H1 (cell line): ENCODE measurements around the gene CAMTA1. TPM values are rescaled to one million over a fixed set of nuclear protein-coding genes. Genes with fewer than 3 reads are reported as not detected.

Experiments used
- CTCF ChIA-PET: fragments of 300-600 bp; sonication (Branson Sonifier 250); formaldehyde crosslinking; loops from one replicate; lab custom pipeline; 2021; ENCODE audit not compliant: partially characterized antibody; lab: Charles Lee
- POLR2A ChIA-PET: fragments of 300-600 bp; sonication (Branson Sonifier 250); formaldehyde crosslinking; loops from one replicate; lab custom pipeline; 2021; ENCODE audit warnings: inconsistent platforms; ENCODE audit not compliant: partially characterized antibody; lab: Charles Lee
- DNase-seq, 2 experiments: peaks; one replicate each; pipeline versions ENCODE4 v3.0.0 to v3.0.0-alpha.2; 2010 to 2022; ENCODE audit warnings: low spot score in 2 of 2, low read depth in 1 of 2, mixed read lengths in 1 of 2
- FAIRE-seq: peaks from 2 replicates; lab custom pipeline; 2011; peaks lifted over from hg19 to GRCh38; lab: Jason Lieb, UNC
- H2AFZ ChIP-seq: 2 replicates; pipeline ENCODE4 v1.8.1; 2012; ENCODE audit warnings: low read length, inconsistent platforms
- H2AK5ac ChIP-seq: 2 replicates; pipeline ENCODE4 v1.6.1; 2013; ENCODE audit warnings: low read depth, low read length
- H2BK120ac ChIP-seq: replicated peaks from 2 replicates; pipeline ENCODE3; 2013; ENCODE audit warnings: low read depth, low read length, inconsistent platforms
- H2BK12ac ChIP-seq: 2 replicates; pipeline ENCODE4 v1.6.1; 2013; ENCODE audit warnings: low read depth, low read length
- H2BK15ac ChIP-seq: 2 replicates; pipeline ENCODE4 v1.6.1; 2013; ENCODE audit warnings: low read length
- H2BK20ac ChIP-seq: 2 replicates; pipeline ENCODE4 v1.6.1; 2013; ENCODE audit warnings: low read length
- H2BK5ac ChIP-seq: 2 replicates; pipeline ENCODE4 v1.6.1; 2013; ENCODE audit warnings: low read depth, low read length
- H3K14ac ChIP-seq: 2 replicates; pipeline ENCODE4 v1.6.1; 2013; ENCODE audit warnings: inconsistent platforms; ENCODE audit not compliant: insufficient read length
- H3K18ac ChIP-seq: 2 replicates; pipeline ENCODE4 v1.6.1; 2013; ENCODE audit warnings: low read length; ENCODE audit errors: extremely low read depth
- H3K23ac ChIP-seq: 2 replicates; pipeline ENCODE4 v1.6.1; 2013; ENCODE audit warnings: inconsistent platforms; ENCODE audit not compliant: insufficient read length
- H3K23me2 ChIP-seq: 2 replicates; pipeline ENCODE4 v1.6.1; 2013; ENCODE audit warnings: low read depth, low read length
- H3K27ac ChIP-seq: 2 replicates; pipeline ENCODE4 v1.6.1; 2011; ENCODE audit warnings: low read depth, low read length, inconsistent platforms
- H3K27me3 ChIP-seq, 4 experiments: replicated peaks in 1 of 4; 1 replicate in 1 of 4; 2 replicates in 3 of 4; pipeline versions ENCODE4 v1.6.1 to v1.8.1; 2011 to 2013; ENCODE audit warnings: low read length in 3 of 4, mild to moderate bottlenecking in 3 of 4, inconsistent platforms in 2 of 4, mixed read lengths in 2 of 4, moderate library complexity in 1 of 4; ENCODE audit not compliant: control insufficient read depth in 3 of 4, insufficient read depth in 3 of 4; ENCODE audit errors: extremely low read depth in 1 of 4
- H3K36me3 ChIP-seq, 4 experiments: 2 replicates each; pipeline versions ENCODE4 v1.6.1 to v1.8.1; 2011 to 2013; ENCODE audit warnings: mild to moderate bottlenecking in 4 of 4, low read length in 3 of 4, moderate library complexity in 2 of 4, control low read depth in 1 of 4, inconsistent platforms in 1 of 4; ENCODE audit not compliant: insufficient read depth in 4 of 4, control insufficient read depth in 2 of 4
- H3K4ac ChIP-seq: replicated peaks from 2 replicates; pipeline ENCODE3; 2013; ENCODE audit warnings: low read length, low read depth, mixed read lengths, inconsistent platforms; ENCODE audit not compliant: insufficient read length
- H3K4me1 ChIP-seq, 4 experiments: replicated peaks in 1 of 4; 1 replicate in 1 of 4; 2 replicates in 3 of 4; pipeline versions ENCODE4 v1.6.1 to v1.8.1; 2011 to 2013; ENCODE audit warnings: low read length in 3 of 4, inconsistent platforms in 2 of 4, mixed read lengths in 1 of 4; ENCODE audit not compliant: insufficient read depth in 4 of 4, control insufficient read depth in 3 of 4
- H3K4me2 ChIP-seq, 2 experiments: 2 replicates each; pipeline versions ENCODE4 v1.6.1 to v1.8.1; 2011 to 2013; ENCODE audit warnings: low read depth in 2 of 2, low read length in 2 of 2, control low read depth in 1 of 2, inconsistent platforms in 1 of 2, mild to moderate bottlenecking in 1 of 2; ENCODE audit not compliant: insufficient read depth in 1 of 2
- H3K4me3 ChIP-seq, 4 experiments: fragments of 200-600, 300-600 bp in 1 of 4; sonication (generic), shearing (Covaris generic), sonication (Bioruptor Twin) in 1 of 4; 2 replicates each; pipeline versions ENCODE4 v1.5.1 to v1.8.1; 2011 to 2016; ENCODE audit warnings: low read length in 4 of 4, low read depth in 3 of 4, control low read depth in 2 of 4, inconsistent platforms in 2 of 4, mild to moderate bottlenecking in 2 of 4, mixed read lengths in 1 of 4, moderate library complexity in 1 of 4; ENCODE audit not compliant: insufficient read depth in 2 of 4; ENCODE audit errors: extremely low read depth in 1 of 4
- H3K56ac ChIP-seq: replicated peaks from 2 replicates; pipeline ENCODE3; 2013; ENCODE audit warnings: low read depth, mild to moderate bottlenecking, mixed read lengths, low read length, inconsistent platforms; ENCODE audit not compliant: insufficient read length
- H3K79me1 ChIP-seq: 2 replicates; pipeline ENCODE4 v1.6.1; 2013; ENCODE audit warnings: low read depth, low read length, control low read depth
- H3K79me2 ChIP-seq, 2 experiments: 2 replicates each; pipeline versions ENCODE4 v1.6.1 to v1.8.1; 2012 to 2013; ENCODE audit warnings: low read length in 2 of 2, mild to moderate bottlenecking in 2 of 2, inconsistent platforms in 1 of 2; ENCODE audit not compliant: insufficient read depth in 2 of 2, control insufficient read depth in 1 of 2
- H3K9ac ChIP-seq, 4 experiments: replicated peaks in 1 of 4; 1 replicate in 1 of 4; 2 replicates in 3 of 4; pipeline versions ENCODE4 v1.6.1 to v1.8.1; 2011 to 2013; ENCODE audit warnings: low read depth in 3 of 4, low read length in 3 of 4, control low read depth in 2 of 4, mild to moderate bottlenecking in 2 of 4, moderate library complexity in 2 of 4, inconsistent platforms in 1 of 4; ENCODE audit errors: extremely low read depth in 1 of 4
- H3K9me3 ChIP-seq, 2 experiments: 2 replicates each; pipeline versions ENCODE4 v1.6.1 to v1.8.1; 2012 to 2013; ENCODE audit warnings: mild to moderate bottlenecking in 2 of 2, moderate library complexity in 2 of 2, control low read depth in 1 of 2, inconsistent platforms in 1 of 2, low read depth in 1 of 2, low read length in 1 of 2, mixed read lengths in 1 of 2; ENCODE audit not compliant: insufficient read depth in 2 of 2
- H4K20me1 ChIP-seq, 2 experiments: replicated peaks in 1 of 2; 2 replicates each; pipeline versions ENCODE3 to v1.8.1; 2011 to 2013; ENCODE audit warnings: inconsistent platforms in 2 of 2, low read length in 2 of 2, mild to moderate bottlenecking in 1 of 2; ENCODE audit not compliant: insufficient read depth in 2 of 2, control insufficient read depth in 1 of 2
- H4K5ac ChIP-seq: 2 replicates; pipeline ENCODE4 v1.6.1; 2013; ENCODE audit warnings: low read length, low read depth, mixed read lengths, inconsistent platforms; ENCODE audit not compliant: insufficient read length
- H4K8ac ChIP-seq: 2 replicates; pipeline ENCODE4 v1.8.0; 2013; ENCODE audit warnings: mild to moderate bottlenecking, moderate library complexity, low read length, inconsistent platforms; ENCODE audit not compliant: insufficient read depth; ENCODE audit errors: extremely low read depth
- H4K91ac ChIP-seq: replicated peaks from 2 replicates; pipeline ENCODE3; 2013; ENCODE audit warnings: low read length, mixed read lengths, inconsistent platforms; ENCODE audit not compliant: insufficient read length
- CBX8 ChIP-seq: fragments of 300-800, 300-1000 bp; sonication (generic); IDR thresholded peaks from 2 replicates; pipeline ENCODE4 v1.7.1; 2016; ENCODE audit warnings: low read depth, low read length, borderline replicate concordance
- CREB1 ChIP-seq: IDR thresholded peaks from 2 replicates; pipeline ENCODE4 v1.6.1; 2012; ENCODE audit warnings: inconsistent platforms
- EZH2 ChIP-seq: fragments of 200-600 bp; sonication (generic); IDR thresholded peaks from 2 replicates; pipeline ENCODE4 v1.7.1; 2012; ENCODE audit warnings: low read depth, mild to moderate bottlenecking, moderate library complexity, low read length, inconsistent platforms; ENCODE audit not compliant: severe bottlenecking
- MAFK ChIP-seq: IDR thresholded peaks from 2 replicates; pipeline ENCODE4 v1.6.1; 2012; ENCODE audit warnings: low read depth, mild to moderate bottlenecking, improper control_type of control experiment, low read length
- NANOG ChIP-seq: IDR thresholded peaks from 2 replicates; pipeline ENCODE4 v1.6.1; 2011; ENCODE audit warnings: low read length, low read depth, mild to moderate bottlenecking, inconsistent platforms; ENCODE audit not compliant: insufficient read depth, poor library complexity, severe bottlenecking
- POU5F1 ChIP-seq: IDR thresholded peaks from 2 replicates; pipeline ENCODE4 v1.6.1; 2011; ENCODE audit warnings: low read depth, mild to moderate bottlenecking, low read length, moderate library complexity
- RXRA ChIP-seq: IDR thresholded peaks from 2 replicates; pipeline ENCODE4 v1.6.1; 2011; ENCODE audit warnings: low read depth, mild to moderate bottlenecking, low read length, moderate library complexity; ENCODE audit not compliant: insufficient read depth
- SIX5 ChIP-seq: IDR thresholded peaks from 2 replicates; pipeline ENCODE4 v1.6.1; 2011; ENCODE audit warnings: mild to moderate bottlenecking, low read depth, low read length
- TCF12 ChIP-seq: IDR thresholded peaks from 2 replicates; pipeline ENCODE4 v1.6.1; 2011; ENCODE audit warnings: low read depth, mild to moderate bottlenecking, low read length
- TEAD4 ChIP-seq: IDR thresholded peaks from 2 replicates; pipeline ENCODE4 v1.6.1; 2012; ENCODE audit warnings: low read depth, low read length, inconsistent platforms, mixed read lengths
- WGBS, 2 experiments: shearing (Covaris generic) in 1 of 2; methylation state at CpG; one replicate each; pipeline versions ENCODE4 v1.1.6 to v1.1.7; 2013 to 2015; ENCODE audit warnings: low lambda C conversion rate in 2 of 2, mixed read lengths in 2 of 2, inconsistent platforms in 1 of 2, low coverage in 1 of 2, missing lambda C conversion rate in 1 of 2; ENCODE audit not compliant: insufficient replicate concordance in 2 of 2, insufficient coverage in 1 of 2, insufficient read length in 1 of 2; ENCODE audit errors: extremely low coverage in 1 of 2, missing lambda C conversion rate in 1 of 2; 5-methylcytosine and 5-hydroxymethylcytosine counted together
- polyA plus RNA-seq, 7 experiments: library from polyadenylated mRNA; depleted of rRNA in 3 of 7; stranded (reverse) in 5 of 7; unstranded in 2 of 7; fragments of >200 nt in 5 of 7; fragments of 200-250 nt in 2 of 7; gene quantifications; 1 replicate in 5 of 7; 2 replicates in 1 of 7; 4 replicates in 1 of 7; pipeline versions ENCODE4 v1.2.1 to v1.2.3, GENCODE V29; 2011 to 2013; ENCODE audit warnings: missing spikeins in 2 of 7, mixed read lengths in 2 of 7
- total RNA-seq: library from RNA; stranded (reverse); fragmentation: NEBNext Ultra II Directional; extraction: Animal tissue kit (Norgen Biotek cat#: 25700); gene quantifications from 2 replicates; pipeline ENCODE4 v1.2.1, GENCODE V29; 2021
- TF ChIP-seq, protein P1 (sequence below): IDR thresholded peaks from 2 replicates; pipeline ENCODE4 v1.6.1; 2012; ENCODE audit warnings: inconsistent platforms
- TF ChIP-seq, protein P2 (sequence below): IDR thresholded peaks from 2 replicates; pipeline ENCODE4 v1.6.1; 2012; ENCODE audit warnings: inconsistent platforms

The CAMTA1 gene
- total and polyA plus RNA-seq, 2 of the 8 experiments (the other 6 are each of a cell fraction or from before 2014, with no cell fraction given), result 65.0 to 119 TPM

GRCh38 chr1:7754234-7754633, 969.0 kb downstream of the CAMTA1 start:
- 88% methylated on average over 3 of the region's 3 CpGs; no CpG with 5 or more reads in 1 of the 2 experiments for WGBS, 2 experiments
- ChIA-PET POLR2A (interaction anchor here (5.0 kb wide), 1 partner anchor 85 kb away, joined by 36 read pairs; no protein-coding TSS in a partner anchor), CTCF (interaction anchor here (1.1 to 11.7 kb wide), 8 partner anchors 10 to 479 kb away, joined by 3 to 554 read pairs (median 14); no protein-coding TSS in a partner anchor)

More at GRCh38 chr1:7754234-7754633, 969.0 kb downstream of the CAMTA1 start:
- no peak for FAIRE-seq
- no peak overlapping the region for H3K4me3 ChIP-seq
- no peak overlapping the region for H2AFZ ChIP-seq
- no peaks in the 10 kb centered on the region; the same call in 1 of the 2 replicates for H3K23me2 ChIP-seq
- H3K27me3 ChIP-seq, result no peaks in the 10 kb centered on the region
- H3K79me1 ChIP-seq, result no peaks in the 10 kb centered on the region
- H2BK12ac ChIP-seq, result no peak overlapping the region
- no peak overlapping the region for H2BK5ac ChIP-seq
- H2AK5ac ChIP-seq, result no peak overlapping the region
- no peak overlapping the region for H2BK15ac ChIP-seq
- H3K56ac ChIP-seq, result no peak overlapping the region
- H3K23ac ChIP-seq, result no peak overlapping the region
- no peak overlapping the region for H4K8ac ChIP-seq
- no peak overlapping the region for H2BK120ac ChIP-seq
- H3K27ac ChIP-seq, result no peak overlapping the region
- H4K91ac ChIP-seq, result no peak overlapping the region
- H2BK20ac ChIP-seq, result no peak overlapping the region
- H3K79me2 ChIP-seq, result no peaks in the 10 kb centered on the region
- no peak overlapping the region for H3K4ac ChIP-seq
- H3K4me1 ChIP-seq, result peaks cover 3 to 9% (median 6%) of the 10 kb centered on the region in 4 experiments; a peak in 6 of 7 replicates
- peaks cover 0 to 3% (median 0%) of the 10 kb centered on the region in 4 experiments; a peak in 1 of 8 replicates for H3K36me3 ChIP-seq
- H3K9me3 ChIP-seq, result no peaks in the 10 kb centered on the region
- H3K9ac ChIP-seq, result no peak overlapping the region
- H3K4me2 ChIP-seq, result no peak overlapping the region
- TF ChIP-seq CBX8 (no peak), RXRA (no peak), CREB1 (no peak), TCF12 (no peak), MAFK (no peak), POU5F1 (no peak), TEAD4 (no peak), NANOG (no peak), SIX5 (no peak), EZH2 (no peak)
- TF ChIP-seq, protein P1, sequence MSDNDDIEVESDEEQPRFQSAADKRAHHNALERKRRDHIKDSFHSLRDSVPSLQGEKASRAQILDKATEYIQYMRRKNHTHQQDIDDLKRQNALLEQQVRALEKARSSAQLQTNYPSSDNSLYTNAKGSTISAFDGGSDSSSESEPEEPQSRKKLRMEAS, result no peak
- TF ChIP-seq, protein P2, sequence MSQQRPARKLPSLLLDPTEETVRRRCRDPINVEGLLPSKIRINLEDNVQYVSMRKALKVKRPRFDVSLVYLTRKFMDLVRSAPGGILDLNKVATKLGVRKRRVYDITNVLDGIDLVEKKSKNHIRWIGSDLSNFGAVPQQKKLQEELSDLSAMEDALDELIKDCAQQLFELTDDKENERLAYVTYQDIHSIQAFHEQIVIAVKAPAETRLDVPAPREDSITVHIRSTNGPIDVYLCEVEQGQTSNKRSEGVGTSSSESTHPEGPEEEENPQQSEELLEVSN, result no peak
- H4K20me1 ChIP-seq, result no peaks in the 10 kb centered on the region
- H4K5ac ChIP-seq, result no peak overlapping the region
- no peak overlapping the region for H3K18ac ChIP-seq
- DNase-seq, result no peak
- H3K14ac ChIP-seq, result no peak overlapping the region
